GM21360 (cell line): Measurements from ENCODE around the gene C1QTNF2.

Source experiments
- ATAC-seq: cut with Tn5 transposase; IDR thresholded peaks from one replicate; pipeline ENCODE4 v1.9.1; 2021; ENCODE audit warnings: mild to moderate bottlenecking, moderate library complexity; ENCODE audit not compliant: unreplicated experiment

Gene C1QTNF2

GRCh38 chr5:160310552-160311295 lies 59.7 kb downstream of the C1QTNF2 start:
- no peak for ATAC-seq

- ATAC-seq, result no peak
Measured at GRCh38 chr5:160310140-160310539, 60.3 kb downstream of the C1QTNF2 start.

GRCh38 chr5:160306696-160307095 lies 63.7 kb downstream of the C1QTNF2 start:
- no peak for ATAC-seq

DNA sequence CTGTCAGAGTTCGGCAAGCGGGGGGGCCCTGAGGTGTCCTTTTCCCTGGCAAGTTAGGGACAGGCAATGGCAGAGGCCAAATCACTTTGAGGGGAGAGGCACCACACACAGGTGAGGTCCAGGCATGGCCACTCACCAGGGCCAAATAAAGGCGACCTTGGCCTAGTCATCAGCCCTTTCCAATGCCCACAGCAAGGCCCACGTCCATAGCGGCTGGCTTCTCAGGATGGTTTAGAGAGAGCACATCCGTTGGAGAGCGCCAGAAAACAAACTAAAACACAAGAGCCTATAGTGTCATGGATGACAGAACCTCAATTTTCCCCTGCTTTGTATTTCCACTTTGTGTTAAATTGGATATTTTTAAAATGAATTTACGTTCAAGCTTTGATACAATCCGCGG lies 65.1 kb downstream of the C1QTNF2 start:
- ATAC-seq, result no peak

GRCh38 chr5:160303690-160304089 lies 66.7 kb downstream of the C1QTNF2 start:
- no peak for ATAC-seq

- no peak for ATAC-seq
Measured at GRCh38 chr5:160298189-160298588, 72.2 kb downstream of the C1QTNF2 start.

DNA sequence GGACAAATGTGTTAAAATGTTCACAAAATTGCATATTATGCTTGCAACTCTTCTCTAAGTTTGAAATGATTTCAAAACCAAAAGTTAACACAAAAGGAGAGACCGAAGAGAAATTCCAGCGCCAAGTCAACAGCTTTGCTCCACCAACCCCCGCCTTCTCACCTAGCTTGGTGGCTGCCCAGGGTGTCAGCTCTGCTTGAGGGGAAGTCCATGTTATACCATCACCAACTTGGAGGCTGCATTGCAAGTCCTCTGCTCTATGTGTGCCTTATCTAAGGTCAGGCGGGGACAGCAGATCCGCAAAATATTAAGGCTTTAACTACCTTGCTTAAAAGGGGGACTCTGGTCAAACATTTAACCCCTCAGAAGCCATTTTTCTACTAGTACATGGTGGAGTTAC lies 72.7 kb downstream of the C1QTNF2 start:
- no peak for ATAC-seq
